Naive thymus-derived CD4-positive, alpha-beta T cell (primary cell): ENCODE results near the gene GMPS. TPM values are rescaled to one million over a fixed set of nuclear protein-coding genes. Genes with fewer than 3 reads are reported as not detected.
"Not testable (repeated sequence)": the region's sequence is repeated elsewhere in the genome, so short reads cannot be mapped to it uniquely, and the experiment has no call there.

Experiments used
- ATAC-seq: fragments of 150-1000 bp; cut with Tn5 transposase; 2 replicates; pipeline ENCODE4 v1.10.0; 2021; ENCODE audit warnings: mild to moderate bottlenecking, moderate library complexity
- CTCF ChIA-PET: fragments of 350-600 bp; sonication (Branson Sonifier 250); formaldehyde crosslinking; loops from one replicate; lab custom pipeline; 2021; ENCODE audit warnings: antibody characterized with exemption; lab: Charles Lee
- POLR2A ChIA-PET: fragments of 350-600 bp; sonication (Branson Sonifier 250); formaldehyde crosslinking; loops from one replicate; lab custom pipeline; 2021; ENCODE audit warnings: antibody characterized with exemption, inconsistent platforms; lab: Charles Lee
- DNase-seq, 9 donors: peaks; one replicate each; pipeline versions ENCODE4 v3.0.0 to v3.0.0-alpha.2; 2020 to 2022; ENCODE audit warnings: mixed read lengths in 1 of 9
- H3K27ac ChIP-seq: one replicate; pipeline ENCODE4 v1.7.0; 2013; ENCODE audit warnings: mild to moderate bottlenecking, low read depth, low read length, moderate library complexity
- H3K27me3 ChIP-seq, 2 donors: one replicate each; pipeline ENCODE4 v1.7.0; 2013; ENCODE audit warnings: low read length in 2 of 2, mild to moderate bottlenecking in 2 of 2, moderate library complexity in 2 of 2; ENCODE audit not compliant: control insufficient read depth in 2 of 2, insufficient read depth in 2 of 2
- H3K36me3 ChIP-seq, 3 experiments: 1 replicate in 2 of 3; 2 replicates in 1 of 3; pipeline ENCODE4 v1.7.0; 2013; ENCODE audit warnings: low read length in 3 of 3, mild to moderate bottlenecking in 3 of 3, moderate library complexity in 1 of 3; ENCODE audit not compliant: insufficient read depth in 3 of 3, control insufficient read depth in 2 of 3
- H3K4me1 ChIP-seq, 2 donors: one replicate each; pipeline ENCODE4 v1.7.0; 2013; ENCODE audit warnings: low read length in 2 of 2, mild to moderate bottlenecking in 2 of 2, moderate library complexity in 1 of 2; ENCODE audit not compliant: control insufficient read depth in 2 of 2, insufficient read depth in 2 of 2
- H3K4me3 ChIP-seq: 2 replicates; pipeline ENCODE4 v1.7.0; 2013; ENCODE audit warnings: mild to moderate bottlenecking, low read length
- H3K9me3 ChIP-seq, 3 experiments: 1 replicate in 2 of 3; 2 replicates in 1 of 3; pipeline ENCODE4 v1.7.0; 2013; ENCODE audit warnings: low read length in 3 of 3; ENCODE audit not compliant: control insufficient read depth in 2 of 3
- H3K27ac Mint-ChIP-seq, 9 donors: one replicate each; pipeline ENCODE4 v1.8.0; 2020 to 2022; ENCODE audit warnings: mixed read lengths in 9 of 9, mild to moderate bottlenecking in 8 of 9, moderate library complexity in 5 of 9, inconsistent platforms in 2 of 9
- H3K27me3 Mint-ChIP-seq, 5 donors: one replicate each; pipeline ENCODE4 v1.8.0; 2021 to 2022; ENCODE audit warnings: mixed read lengths in 5 of 5, mild to moderate bottlenecking in 1 of 5
- H3K36me3 Mint-ChIP-seq, 5 donors: one replicate each; pipeline ENCODE4 v1.8.0; 2020 to 2022; ENCODE audit warnings: mixed read lengths in 5 of 5, mild to moderate bottlenecking in 3 of 5, inconsistent platforms in 1 of 5
- H3K4me1 Mint-ChIP-seq, 7 donors: one replicate each; pipeline ENCODE4 v1.8.0; 2020 to 2022; ENCODE audit warnings: mixed read lengths in 7 of 7, mild to moderate bottlenecking in 3 of 7, inconsistent platforms in 1 of 7
- H3K4me3 Mint-ChIP-seq, 10 donors: one replicate each; pipeline ENCODE4 v1.8.0; 2020 to 2022; ENCODE audit warnings: mild to moderate bottlenecking in 10 of 10, mixed read lengths in 10 of 10, moderate library complexity in 6 of 10, inconsistent platforms in 2 of 10
- H3K9me3 Mint-ChIP-seq, 11 donors: one replicate each; pipeline ENCODE4 v1.8.0; 2020 to 2022; ENCODE audit warnings: mixed read lengths in 11 of 11, mild to moderate bottlenecking in 4 of 11, inconsistent platforms in 1 of 11, moderate library complexity in 1 of 11
- intact Hi-C, 2 donors: fragments of 100-400 bp; cut with micrococcal nuclease; formaldehyde crosslinking; loops; one replicate each; pipeline ENCODE4 v1.15.1; 2023
- polyA plus RNA-seq, 2 donors: library from polyadenylated mRNA; unstranded; fragments of 300-500 nt; fragmentation: Illumina TruSeq; gene quantifications; one replicate each; pipeline ENCODE4 v1.2.3, GENCODE V29; 2021
- total RNA-seq, 6 experiments: library from RNA in 5 of 6; stranded (reverse) in 5 of 6; gene quantifications; 1 replicate in 5 of 6; 2 replicates in 1 of 6; pipeline ENCODE4 v1.2.3 and lab custom pipeline; 2021 to 2026

The GMPS gene
- total RNA-seq = 10 to 100 TPM; 36.3 to 85.1 (median 45.4) TPM
- 10 to 100 TPM; 57.9 to 73.1 TPM for polyA plus RNA-seq
- 57.7 reads per million, percentile 74 among the genes with 10 or more reads in this experiment for total RNA-seq (lab: John Stamatoyannopoulos, UW)

DNA sequence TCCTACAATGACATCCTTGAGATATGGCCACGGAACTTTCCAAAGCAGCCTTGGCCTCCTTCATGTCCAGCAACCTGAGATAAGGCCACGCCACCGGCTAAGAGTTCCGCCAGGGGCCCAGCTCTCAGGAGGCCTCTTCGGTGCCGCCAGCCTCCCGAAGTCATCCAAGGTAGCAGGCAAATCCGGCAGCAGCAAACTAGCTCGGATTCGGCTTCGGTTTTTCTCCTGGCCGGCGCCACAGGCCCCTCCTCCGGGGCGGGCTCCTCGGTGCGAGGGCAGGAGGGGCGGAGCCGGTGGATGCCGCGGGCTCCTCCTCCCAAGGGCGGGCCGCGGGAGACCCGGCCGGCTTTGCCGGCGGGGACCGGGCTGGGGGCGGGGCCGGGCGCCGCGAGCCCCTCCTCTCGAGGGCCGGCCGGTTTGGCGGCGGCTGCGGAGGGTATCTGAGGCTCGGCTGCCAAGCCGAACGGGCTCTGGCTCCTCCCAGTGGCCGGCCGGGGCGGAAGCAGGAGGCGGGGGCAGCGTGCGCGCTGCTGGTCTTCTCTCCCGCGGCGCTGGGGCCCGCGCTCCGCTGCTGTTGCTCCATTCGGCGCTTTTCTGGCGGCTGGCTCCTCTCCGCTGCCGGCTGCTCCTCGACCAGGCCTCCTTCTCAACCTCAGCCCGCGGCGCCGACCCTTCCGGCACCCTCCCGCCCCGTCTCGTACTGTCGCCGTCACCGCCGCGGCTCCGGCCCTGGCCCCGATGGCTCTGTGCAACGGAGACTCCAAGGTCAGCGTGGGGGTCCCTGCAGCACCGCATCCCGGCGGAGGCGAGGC is at the start of gene GMPS:
TSS of gene GMPS (plus strand) at position 518 of the 812 bp plus-strand sequence. CDS start at position 739, 221 bp downstream.
- Histone ChIP-seq H3K27me3 (no peaks in the 10 kb centered on the region), H3K4me1 (peaks cover 8% of the 10 kb centered on the region in 2 donors), H3K9me3 (no peaks in the 10 kb centered on the region), H3K36me3 (peaks cover 0 to 9% (median 0%) of the 10 kb centered on the region in 3 experiments), H3K4me3 (peak within 1 kb of the TSS; percentile 90), H3K27ac (peak within 1 kb of the TSS; percentile 94)
- Mint-ChIP-seq H3K27ac (peak within 1 kb of the TSS; percentile 89 to 97 (median 96)), H3K9me3 (no peaks in the 10 kb centered on the region), H3K4me1 (peaks cover 17 to 35% (median 26%) of the 10 kb centered on the region in 7 donors), H3K36me3 (peaks cover 0 to 3% (median 0%) of the 10 kb centered on the region in 5 donors), H3K4me3 (peak within 1 kb of the TSS; percentile 92 to 100 (median 98)), H3K27me3 (no peaks in the 10 kb centered on the region)
- DNase-seq (peak; percentile 87 to 98 (median 96)), ATAC-seq (peak; percentile 97)
- ChIA-PET POLR2A (interaction anchor here (0.6 to 4.1 kb wide), 13 partner anchors 8 to 1305 kb away, joined by 3 to 34 read pairs (median 4); partner anchors contain the start of genes C3orf33, CCNL1 and SLC33A1), CTCF (interaction anchor here (0.8 to 1.6 kb wide), 5 partner anchors 12 to 115 kb away, joined by 3 to 12 read pairs (median 4); partner anchors contain the start of genes C3orf33 and SLC33A1)
- intact Hi-C loops = loop anchor here (1.0 to 5.0 kb wide), 14 partner anchors 8 to 1548 kb away; partner anchors contain the start of genes C3orf33 (in 2 of the 2), SLC33A1 (in 2 of the 2), CCNL1 (in 1 of the 2) and DHX36 (in 1 of the 2)

- H3K4me3 ChIP-seq, H3K27me3 Mint-ChIP-seq, ATAC-seq, POLR2A ChIA-PET, H3K27me3 ChIP-seq, intact Hi-C loops, H3K27ac Mint-ChIP-seq, H3K4me1 Mint-ChIP-seq, DNase-seq, H3K4me3 Mint-ChIP-seq, H3K36me3 ChIP-seq, H3K4me1 ChIP-seq, H3K27ac ChIP-seq, H3K9me3 Mint-ChIP-seq, H3K9me3 ChIP-seq: not testable (repeated sequence)
- CTCF ChIA-PET = interaction anchor here (0.9 kb wide), 1 partner anchor 23 kb away, joined by 3 read pairs; the partner anchor contains the start of gene C3orf33
- H3K36me3 Mint-ChIP-seq = peaks cover 0 to 20% (median 0%) of the 10 kb centered on the region in 5 donors
These were observed 41.9 kb upstream of the GMPS start for GRCh38 chr3:155828490-155829098.

DNA sequence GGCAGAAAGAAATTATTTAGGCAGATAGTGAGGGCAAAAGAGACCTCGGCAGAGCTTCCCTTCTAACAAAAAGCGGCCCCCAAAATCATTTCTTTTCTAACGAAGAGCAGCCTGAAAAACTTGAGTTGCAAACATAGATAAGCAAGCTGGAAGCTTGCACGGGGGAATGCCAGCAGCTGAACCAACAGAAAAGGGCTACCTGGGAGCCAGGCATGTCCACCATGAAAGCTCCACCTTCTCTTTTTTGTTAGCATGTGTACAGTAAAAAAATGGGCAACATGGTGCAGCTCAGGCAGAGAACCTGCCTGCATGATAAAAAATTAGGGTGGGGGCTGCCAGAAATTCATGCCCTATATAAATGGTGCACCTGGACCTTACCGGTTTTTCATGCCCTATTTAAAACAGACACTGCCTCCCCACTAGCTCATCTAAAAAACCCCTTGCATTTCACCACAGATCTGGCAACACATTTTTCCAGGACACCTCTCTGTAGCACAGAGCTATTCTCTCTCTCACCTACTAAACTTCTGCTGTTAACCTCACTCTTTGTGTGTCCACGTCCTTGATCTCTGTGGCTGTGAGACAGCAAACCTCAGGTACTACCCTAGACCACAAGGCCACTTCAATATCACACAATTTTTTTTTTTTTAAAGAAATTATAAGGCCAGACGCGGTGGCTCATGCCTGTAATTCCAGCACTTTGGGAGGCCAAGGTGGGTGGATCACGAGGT is 34.9 kb upstream of the GMPS start:
- H3K4me1 Mint-ChIP-seq = peaks cover 0 to 25% (median 5%) of the 10 kb centered on the region in 7 donors
- H3K36me3 Mint-ChIP-seq = peaks cover 0 to 24% (median 12%) of the 10 kb centered on the region in 5 donors
- Histone ChIP-seq H3K36me3 (no peaks in the 10 kb centered on the region), H3K4me1 (no peaks in the 10 kb centered on the region), H3K27ac (no peak overlapping the region), H3K4me3 (no peak overlapping the region), H3K27me3 (no peaks in the 10 kb centered on the region), H3K9me3 (no peaks in the 10 kb centered on the region)
- H3K4me3 Mint-ChIP-seq = peak overlapping the region in 1 of 10 donors; percentile 3
- ChIA-PET CTCF (interaction anchor here (0.7 kb wide), 1 partner anchor 936 kb away, joined by 8 read pairs; no protein-coding TSS in a partner anchor), POLR2A (no interaction called here)
- H3K27ac Mint-ChIP-seq = no peak overlapping the region
- intact Hi-C loops = no loop called here
- no peaks in the 10 kb centered on the region for H3K27me3 Mint-ChIP-seq
- peak; percentile 38 for ATAC-seq
- no peak for DNase-seq
- H3K9me3 Mint-ChIP-seq = peaks cover 0 to 1% (median 0%) of the 10 kb centered on the region in 11 donors

GRCh38 chr3:155843569-155843968 is 26.9 kb upstream of the GMPS start:
- H3K36me3 Mint-ChIP-seq = peaks cover 0 to 16% (median 9%) of the 10 kb centered on the region in 5 donors
- Histone ChIP-seq H3K27ac (no peak overlapping the region), H3K27me3 (no peaks in the 10 kb centered on the region), H3K9me3 (no peaks in the 10 kb centered on the region), H3K4me1 (peaks cover 0 to 10% of the 10 kb centered on the region in 2 donors), H3K4me3 (no peak overlapping the region), H3K36me3 (no peaks in the 10 kb centered on the region)
- H3K9me3 Mint-ChIP-seq = no peaks in the 10 kb centered on the region
- peak overlapping the region in 1 of 10 donors; percentile 28 for H3K4me3 Mint-ChIP-seq
- intact Hi-C loops = no loop called here
- peak overlapping the region in 2 of 9 donors; percentile 3 to 8 for H3K27ac Mint-ChIP-seq
- ATAC-seq (no peak), DNase-seq (no peak)
- H3K4me1 Mint-ChIP-seq = peaks cover 22 to 57% (median 41%) of the 10 kb centered on the region in 7 donors
- ChIA-PET POLR2A (interaction anchor here (0.6 kb wide), 2 partner anchors 26 to 34 kb away, joined by 4 to 5 read pairs; no protein-coding TSS in a partner anchor), CTCF (no interaction called here)
- H3K27me3 Mint-ChIP-seq = no peaks in the 10 kb centered on the region

- no peak overlapping the region for H3K27ac ChIP-seq
- Mint-ChIP-seq H3K27ac (peak overlapping the region in 3 of 9 donors; percentile 2 to 36 (median 21)), H3K4me3 (peak overlapping the region in 7 of 10 donors; percentile 2 to 61 (median 21)), H3K36me3 (peaks cover 0 to 16% (median 10%) of the 10 kb centered on the region in 5 donors), H3K27me3 (no peaks in the 10 kb centered on the region), H3K4me1 (peaks cover 27 to 68% (median 54%) of the 10 kb centered on the region in 7 donors), H3K9me3 (no peaks in the 10 kb centered on the region)
- ATAC-seq (no peak), DNase-seq (no peak)
- no peak overlapping the region for H3K4me3 ChIP-seq
- intact Hi-C loops = no loop called here
- H3K27me3 ChIP-seq = no peaks in the 10 kb centered on the region
- no peaks in the 10 kb centered on the region for H3K36me3 ChIP-seq
- ChIA-PET CTCF (no interaction called here), POLR2A (no interaction called here)
- H3K9me3 ChIP-seq = no peaks in the 10 kb centered on the region
- peaks cover 4 to 25% of the 10 kb centered on the region in 2 donors for H3K4me1 ChIP-seq
These were observed 24.3 kb upstream of the GMPS start for GRCh38 chr3:155846119-155846518.

GRCh38 chr3:155847993-155848392 is 22.5 kb upstream of the GMPS start:
- intact Hi-C loops = no loop called here
- peaks cover 0 to 29% (median 12%) of the 10 kb centered on the region in 5 donors for H3K36me3 Mint-ChIP-seq
- Histone ChIP-seq H3K4me1 (peaks cover 15 to 39% of the 10 kb centered on the region in 2 donors), H3K27ac (no peak overlapping the region), H3K4me3 (no peak overlapping the region), H3K36me3 (no peaks in the 10 kb centered on the region), H3K9me3 (no peaks in the 10 kb centered on the region), H3K27me3 (no peaks in the 10 kb centered on the region)
- H3K4me1 Mint-ChIP-seq = peaks cover 39 to 80% (median 70%) of the 10 kb centered on the region in 7 donors
- peak overlapping the region in 1 of 9 donors; percentile 2 for H3K27ac Mint-ChIP-seq
- ATAC-seq (no peak), DNase-seq (no peak)
- H3K4me3 Mint-ChIP-seq = peak overlapping the region in 9 of 10 donors; percentile 1 to 59 (median 24)
- H3K27me3 Mint-ChIP-seq = no peaks in the 10 kb centered on the region
- CTCF ChIA-PET = no interaction called here
- POLR2A ChIA-PET = no interaction called here
- H3K9me3 Mint-ChIP-seq = no peaks in the 10 kb centered on the region
